ENCODE data around the gene IL23A. TPM values are rescaled to one million over a fixed set of nuclear protein-coding genes. Genes with fewer than 3 reads are reported as not detected.

Gene IL23A
- total and polyA plus RNA-seq, 2 of the 13 experiments (the other 11 are each of a cell fraction or from before 2014, with no cell fraction given) = 0.33 to 0.35 TPM

GRCh38 chr12:56299853-56300643 lies 38.6 kb upstream of the IL23A start, which contains the start of gene CS (continued):
- TF ChIP-seq ZNF597 (CRISPR knock-in tag; IDR thresholded peaks at IDR 0.05) = no peak
- peak; percentile 46 to 78; a peak in 3 of 4 replicates for TF ChIP-seq HMGXB4 (CRISPR knock-in tag; IDR thresholded peaks at IDR 0.05; ENCODE audit: borderline replicate concordance in 1 of 2, low read depth in 1 of 2)
- TF ChIP-seq ZFP37 (CRISPR knock-in tag; IDR thresholded peaks at IDR 0.05; ENCODE audit: borderline replicate concordance) = no peak
- TF ChIP-seq ZBTB7A (CRISPR knock-in tag; IDR thresholded peaks at IDR 0.05) = no peak
- peak; percentile 99 for TF ChIP-seq ZNF335 (CRISPR knock-in tag; IDR thresholded peaks at IDR 0.05)
- TF ChIP-seq E2F1 (CRISPR knock-in tag; IDR thresholded peaks at IDR 0.05) = peak; percentile 47; the same call in 1 of the 2 replicates
- peak; percentile 84; the same call in 1 of the 2 replicates for TF ChIP-seq ZNF619 (CRISPR knock-in tag; IDR thresholded peaks at IDR 0.05)
- TF ChIP-seq ZBTB1 (CRISPR knock-in tag; IDR thresholded peaks at IDR 0.05; ENCODE audit: borderline replicate concordance) = no peak
- TF ChIP-seq ZSCAN9 (CRISPR knock-in tag; IDR thresholded peaks at IDR 0.05; ENCODE audit: borderline replicate concordance) = no peak; the same call in 1 of the 2 replicates
- TF ChIP-seq CC2D1A (CRISPR knock-in tag; IDR thresholded peaks at IDR 0.05) = no peak
- TF ChIP-seq BRCA1 (CRISPR knock-in tag; IDR thresholded peaks at IDR 0.05) = no peak
- TF ChIP-seq DMTF1 (CRISPR knock-in tag; IDR thresholded peaks at IDR 0.05) = no peak
- no peak; the same call in 1 of the 2 replicates for TF ChIP-seq SIN3A (IDR thresholded peaks at IDR 0.05; ENCODE audit: borderline replicate concordance, low read depth, low read length)
- no peak for TF ChIP-seq MZF1 (CRISPR knock-in tag; IDR thresholded peaks at IDR 0.05; ENCODE audit: borderline replicate concordance)
- TF ChIP-seq ZNF615 (CRISPR knock-in tag; IDR thresholded peaks at IDR 0.05; ENCODE audit: borderline replicate concordance) = no peak
- TF ChIP-seq SRF (IDR thresholded peaks at IDR 0.05; ENCODE audit: low read depth, low read length) = peak; percentile 23; the same call in 1 of the 2 replicates
- peak; percentile 68 for TF ChIP-seq ZMYM4 (CRISPR knock-in tag; IDR thresholded peaks at IDR 0.05)
- peak; percentile 49 for TF ChIP-seq TARDBP (CRISPR knock-in tag; IDR thresholded peaks at IDR 0.05)
- no peak; the same call in 1 of the 2 replicates for TF ChIP-seq KLF9 (CRISPR knock-in tag; IDR thresholded peaks at IDR 0.05; ENCODE audit: low read depth)
- TF ChIP-seq MIER3 (CRISPR knock-in tag; IDR thresholded peaks at IDR 0.05; ENCODE audit: borderline replicate concordance) = no peak
- no peak for TF ChIP-seq NONO (IDR thresholded peaks at IDR 0.05)
- peak; percentile 47; the same call in 1 of the 2 replicates for TF ChIP-seq NONO (CRISPR knock-in tag; conservative IDR thresholded peaks at IDR 0.05)
- no peak for TF ChIP-seq ZNF75D (CRISPR knock-in tag; IDR thresholded peaks at IDR 0.05; ENCODE audit: borderline replicate concordance)
- peak; percentile 65 for TF ChIP-seq SKI (IDR thresholded peaks at IDR 0.05; ENCODE audit: partially characterized antibody)
- TF ChIP-seq MXD4 (CRISPR knock-in tag; IDR thresholded peaks at IDR 0.05) = peak; percentile 79

Measured in HepG2 (cell line).